Fibroblast of lung (primary cell): ENCODE measurements around the gene CACNG3.

Experiments
- EZH2 ChIP-seq: IDR thresholded peaks from 2 replicates; pipeline ENCODE4 v1.5.1; 2012; ENCODE audit warnings: low read length, control low read depth, mild to moderate bottlenecking; ENCODE audit errors: missing control alignments
- TF ChIP-seq, protein P1 (sequence below), 2 donors: IDR thresholded peaks in 1 of 2; conservative IDR thresholded peaks in 1 of 2; 1 replicate in 1 of 2; 2 replicates in 1 of 2; pipeline ENCODE4 v1.5.1; 2011 to 2012; ENCODE audit warnings: low read length in 2 of 2, control low read depth in 1 of 2, inconsistent platforms in 1 of 2, low read depth in 1 of 2, mild to moderate bottlenecking in 1 of 2

DNA sequence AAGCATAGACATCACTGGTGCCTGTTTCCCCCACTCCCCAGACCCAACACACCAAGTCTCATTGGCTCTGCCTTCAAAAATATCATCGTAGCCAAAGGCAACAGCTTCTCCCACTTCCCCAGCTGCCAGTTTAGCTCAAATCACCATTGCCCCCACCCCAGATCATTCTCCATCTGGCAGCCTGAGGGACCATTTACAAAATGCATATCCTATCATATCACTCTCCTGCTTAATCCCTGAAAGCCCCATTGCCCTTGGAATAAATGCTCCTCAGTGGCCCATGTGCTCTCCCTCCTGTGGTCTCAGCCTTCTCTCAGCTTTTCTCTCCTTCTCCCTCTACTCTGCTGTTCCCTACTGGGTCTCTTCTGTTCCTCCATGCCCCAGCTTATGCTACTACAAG, 68.3 kb downstream of the CACNG3 start:
- TF ChIP-seq EZH2 = no peak
- TF ChIP-seq, protein P1, sequence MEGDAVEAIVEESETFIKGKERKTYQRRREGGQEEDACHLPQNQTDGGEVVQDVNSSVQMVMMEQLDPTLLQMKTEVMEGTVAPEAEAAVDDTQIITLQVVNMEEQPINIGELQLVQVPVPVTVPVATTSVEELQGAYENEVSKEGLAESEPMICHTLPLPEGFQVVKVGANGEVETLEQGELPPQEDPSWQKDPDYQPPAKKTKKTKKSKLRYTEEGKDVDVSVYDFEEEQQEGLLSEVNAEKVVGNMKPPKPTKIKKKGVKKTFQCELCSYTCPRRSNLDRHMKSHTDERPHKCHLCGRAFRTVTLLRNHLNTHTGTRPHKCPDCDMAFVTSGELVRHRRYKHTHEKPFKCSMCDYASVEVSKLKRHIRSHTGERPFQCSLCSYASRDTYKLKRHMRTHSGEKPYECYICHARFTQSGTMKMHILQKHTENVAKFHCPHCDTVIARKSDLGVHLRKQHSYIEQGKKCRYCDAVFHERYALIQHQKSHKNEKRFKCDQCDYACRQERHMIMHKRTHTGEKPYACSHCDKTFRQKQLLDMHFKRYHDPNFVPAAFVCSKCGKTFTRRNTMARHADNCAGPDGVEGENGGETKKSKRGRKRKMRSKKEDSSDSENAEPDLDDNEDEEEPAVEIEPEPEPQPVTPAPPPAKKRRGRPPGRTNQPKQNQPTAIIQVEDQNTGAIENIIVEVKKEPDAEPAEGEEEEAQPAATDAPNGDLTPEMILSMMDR (conservative IDR thresholded peaks at IDR 0.05 in 1 of 2, IDR thresholded peaks at IDR 0.05 in 1 of 2; ENCODE audit: low read depth in 1 of 2, low read length in 2 of 2) = no peak
